ENCODE results near the gene FAM120A.

FAM120A gene

DNA sequence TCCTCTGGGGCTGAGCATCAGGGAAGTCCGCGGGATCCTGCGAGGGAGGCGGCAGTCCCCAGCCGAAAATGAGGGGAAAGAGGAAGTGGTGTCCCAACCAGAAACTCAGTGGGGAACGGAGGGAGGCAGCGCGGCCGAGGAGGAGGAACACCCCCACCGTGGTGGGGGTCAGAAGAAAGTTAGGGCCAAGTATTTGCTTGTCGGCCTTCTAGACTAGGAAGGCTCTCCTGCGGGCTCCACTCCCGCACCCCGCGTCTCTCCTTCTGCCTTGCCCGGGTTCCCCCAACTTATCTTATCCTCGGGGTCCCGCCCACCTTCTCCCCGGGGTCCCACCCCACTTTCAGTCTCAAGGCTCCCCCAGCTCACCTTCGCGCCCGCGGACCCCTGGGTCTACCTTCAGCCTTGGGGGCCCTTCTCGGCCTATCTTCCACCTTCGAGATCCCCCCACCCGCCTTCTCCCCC lies 124.3 kb downstream of the FAM120A start:
- Histone ChIP-seq H3K27me3 (ENCODE audit: insufficient read depth, low read length) (peaks cover 21% of the 10 kb centered on the region), H3K9ac (ENCODE audit: low read depth, low read length) (peak overlapping the region; percentile 66; the same call in 1 of the 2 replicates), H3K9me3 (ENCODE audit: insufficient read depth, low read depth, low read length) (peaks cover 5% of the 10 kb centered on the region), H3K36me3 (ENCODE audit: insufficient read depth, low read depth, low read length) (no peaks in the 10 kb centered on the region), H3K4me3 (ENCODE audit: low read length) (peak overlapping the region; percentile 70), H3K4me1 (ENCODE audit: insufficient read depth, low read length) (peaks cover 4% of the 10 kb centered on the region; the same call in 1 of the 2 replicates), H3K27ac (ENCODE audit: low read length) (no peak overlapping the region)

DNA sequence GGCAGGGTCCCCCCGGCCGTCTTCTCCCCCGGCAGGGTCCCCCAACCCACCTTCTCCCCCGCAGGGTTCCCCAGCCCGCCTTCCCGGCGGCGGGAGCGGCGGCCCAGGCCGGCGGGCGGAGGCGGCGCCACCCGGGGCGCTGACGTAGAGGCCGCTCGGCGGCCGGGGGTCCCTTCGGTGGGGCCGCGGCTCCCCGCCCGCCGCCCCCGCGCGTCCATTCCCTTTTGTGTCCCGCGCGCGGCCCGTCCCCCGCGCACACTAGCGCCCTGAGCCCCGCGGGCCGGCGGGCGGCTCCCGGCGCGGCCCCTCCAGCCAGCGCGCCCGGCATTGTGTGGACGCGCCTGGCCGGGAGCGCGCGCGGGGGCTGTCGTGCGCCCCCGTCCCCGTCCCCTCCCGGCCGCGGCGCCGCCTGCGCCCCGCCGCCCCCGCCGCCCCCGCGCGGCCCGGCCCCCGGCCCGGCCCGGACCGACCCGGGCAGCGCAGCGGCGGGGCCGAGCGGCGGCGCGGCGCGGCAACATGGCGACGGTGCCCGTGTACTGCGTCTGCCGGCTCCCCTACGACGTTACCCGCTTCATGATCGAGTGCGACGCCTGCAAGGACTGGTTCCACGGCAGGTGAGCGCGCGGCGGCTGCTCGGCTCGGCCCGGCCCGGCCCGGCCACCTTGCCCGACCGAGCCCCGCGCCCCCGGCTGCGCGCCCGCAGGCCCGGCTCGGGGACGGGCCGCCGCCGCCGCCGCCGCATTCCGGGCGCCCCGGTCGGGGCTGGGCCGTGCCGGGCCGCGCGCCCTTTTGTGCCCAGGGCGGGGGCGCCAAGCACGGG lies 125.0 kb downstream of the FAM120A start, which contains the start of gene PHF2:
TSS of gene PHF2 (plus strand) at position 327 of the 820 bp plus-strand sequence. CDS start at position 517, 190 bp downstream.
- H3K27ac ChIP-seq (ENCODE audit: low read length): no peak within 1 kb of the TSS
- peaks cover 21% of the 10 kb centered on the region for H3K27me3 ChIP-seq (ENCODE audit: insufficient read depth, low read length)
- peaks cover 4% of the 10 kb centered on the region; the same call in 1 of the 2 replicates for H3K4me1 ChIP-seq (ENCODE audit: insufficient read depth, low read length)
- no peaks in the 10 kb centered on the region for H3K36me3 ChIP-seq (ENCODE audit: insufficient read depth, low read depth, low read length)
- peak within 1 kb of the TSS; percentile 66; the same call in 1 of the 2 replicates for H3K9ac ChIP-seq (ENCODE audit: low read depth, low read length)
- H3K4me3 ChIP-seq (ENCODE audit: low read length): peak within 1 kb of the TSS; percentile 75
- no peaks in the 10 kb centered on the region for H3K9me3 ChIP-seq (ENCODE audit: insufficient read depth, low read depth, low read length)

DNA sequence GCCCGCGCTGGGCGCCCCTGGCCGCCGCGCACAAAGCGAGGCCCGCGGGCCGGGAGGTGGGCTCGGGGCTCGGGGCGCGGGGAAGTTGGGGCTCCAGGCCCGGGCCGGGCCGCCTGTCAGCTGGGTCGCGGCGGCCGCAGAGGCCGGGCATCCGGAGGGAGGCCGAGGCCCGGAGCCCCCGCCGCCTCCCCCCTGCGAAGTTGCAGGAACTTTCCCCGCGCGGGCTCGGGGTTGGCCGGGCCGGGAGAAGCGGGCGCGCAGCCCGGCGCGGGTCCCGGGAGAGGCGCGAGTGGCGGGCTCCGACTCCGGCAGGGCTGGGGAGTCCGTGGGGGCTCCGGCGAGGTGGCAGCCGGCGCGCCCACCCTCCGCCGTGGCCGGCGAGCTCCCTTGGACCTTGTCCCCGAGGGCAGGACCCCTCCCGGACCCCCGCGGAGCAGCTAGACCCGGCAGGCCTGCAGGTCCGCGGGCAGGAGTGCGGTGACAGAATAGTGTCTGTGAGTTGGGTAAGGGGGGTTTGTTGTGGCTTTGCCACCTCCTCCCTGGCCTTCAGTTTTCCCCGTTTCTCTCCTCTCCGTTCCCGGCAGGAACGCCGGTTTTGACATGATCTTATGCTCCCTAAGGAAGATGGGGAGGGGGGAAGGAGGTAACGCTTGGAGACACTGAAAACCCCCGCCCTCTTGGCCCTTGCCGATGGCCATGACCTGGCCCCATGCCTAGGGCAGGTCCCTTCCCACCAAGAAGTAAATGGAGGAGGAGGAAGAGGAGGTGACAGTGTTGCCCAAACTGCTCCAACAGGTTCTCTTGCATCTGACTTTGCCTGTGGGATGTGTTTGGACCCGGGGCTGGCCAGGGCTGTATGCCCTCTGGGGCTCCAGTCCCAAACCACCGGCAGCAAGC lies 125.8 kb downstream of the FAM120A start:
- H3K27ac ChIP-seq (ENCODE audit: low read length): no peak overlapping the region
- H3K9ac ChIP-seq (ENCODE audit: low read depth, low read length): peak overlapping the region; percentile 60; the same call in 1 of the 2 replicates
- H3K4me3 ChIP-seq (ENCODE audit: low read length): peak overlapping the region; percentile 75
- H3K4me1 ChIP-seq (ENCODE audit: insufficient read depth, low read length): peaks cover 8% of the 10 kb centered on the region
- H3K36me3 ChIP-seq (ENCODE audit: insufficient read depth, low read depth, low read length): no peaks in the 10 kb centered on the region
- no peaks in the 10 kb centered on the region for H3K9me3 ChIP-seq (ENCODE audit: insufficient read depth, low read depth, low read length)
- H3K27me3 ChIP-seq (ENCODE audit: insufficient read depth, low read length): peaks cover 21% of the 10 kb centered on the region

DNA sequence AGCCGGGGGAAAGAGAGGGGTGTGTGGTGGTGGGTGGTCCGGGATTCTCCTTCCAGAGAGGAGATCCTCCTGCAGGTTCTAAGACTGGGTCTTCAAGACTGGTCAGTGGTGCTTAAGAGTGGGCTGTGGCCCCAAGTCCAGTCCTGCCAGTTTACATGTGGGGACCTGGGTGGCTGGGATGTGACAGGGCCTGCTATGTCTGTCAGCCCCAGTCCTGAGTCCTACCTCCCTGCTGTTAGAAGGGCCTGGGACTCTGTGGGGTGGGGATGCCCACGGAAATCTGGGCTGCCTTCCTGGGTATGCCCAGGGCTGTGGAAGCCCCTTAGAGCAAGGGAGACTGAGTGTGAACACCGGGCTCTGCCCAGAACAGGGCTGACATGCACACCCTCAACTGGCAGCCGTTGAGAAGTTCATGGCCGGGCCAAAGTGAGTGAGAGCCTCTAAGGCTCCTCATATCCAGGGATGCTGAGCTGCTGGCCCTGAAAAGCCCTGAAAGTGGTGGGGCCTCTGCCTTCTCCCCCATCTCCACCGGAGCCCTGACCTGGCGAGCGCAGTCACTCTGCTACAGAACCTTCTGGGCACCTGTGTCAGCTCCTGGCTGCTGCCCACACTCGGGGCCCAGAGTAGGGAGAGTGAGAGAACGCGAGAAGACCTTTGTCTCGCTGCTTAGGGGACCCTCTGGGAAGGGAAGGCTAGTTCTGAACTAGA lies 126.6 kb downstream of the FAM120A start:
- H3K27ac ChIP-seq (ENCODE audit: low read length): no peak overlapping the region
- no peaks in the 10 kb centered on the region for H3K9me3 ChIP-seq (ENCODE audit: insufficient read depth, low read depth, low read length)
- H3K9ac ChIP-seq (ENCODE audit: low read depth, low read length): no peak overlapping the region
- peaks cover 21% of the 10 kb centered on the region for H3K27me3 ChIP-seq (ENCODE audit: insufficient read depth, low read length)
- H3K36me3 ChIP-seq (ENCODE audit: insufficient read depth, low read depth, low read length): no peaks in the 10 kb centered on the region
- H3K4me3 ChIP-seq (ENCODE audit: low read length): peak overlapping the region; percentile 75
- peaks cover 9% of the 10 kb centered on the region for H3K4me1 ChIP-seq (ENCODE audit: insufficient read depth, low read length)

DNA sequence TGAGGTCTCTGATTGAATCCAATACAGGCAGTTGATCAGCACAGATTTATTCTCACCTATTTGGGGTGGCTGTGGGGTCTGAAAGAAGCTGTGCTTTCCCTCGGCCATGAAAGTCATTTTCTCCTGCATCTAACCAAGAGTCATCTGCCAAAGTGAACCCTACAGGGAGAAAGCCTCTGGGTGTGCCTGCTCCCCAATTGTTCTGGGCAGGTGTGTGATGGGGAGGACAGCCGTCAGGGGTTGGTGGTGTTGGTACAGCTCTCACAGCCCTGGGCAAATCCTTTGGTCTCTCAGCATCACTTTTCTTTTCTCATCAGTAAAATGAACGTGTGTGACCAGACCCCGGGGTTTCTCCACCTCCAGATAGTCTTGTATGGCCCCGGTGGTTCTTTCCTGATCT lies 127.4 kb downstream of the FAM120A start:
- H3K9ac ChIP-seq (ENCODE audit: low read depth, low read length): no peak overlapping the region
- no peaks in the 10 kb centered on the region for H3K36me3 ChIP-seq (ENCODE audit: insufficient read depth, low read depth, low read length)
- H3K4me3 ChIP-seq (ENCODE audit: low read length): no peak overlapping the region
- H3K27me3 ChIP-seq (ENCODE audit: insufficient read depth, low read length): peaks cover 21% of the 10 kb centered on the region
- H3K4me1 ChIP-seq (ENCODE audit: insufficient read depth, low read length): peaks cover 9% of the 10 kb centered on the region
- no peaks in the 10 kb centered on the region for H3K9me3 ChIP-seq (ENCODE audit: insufficient read depth, low read depth, low read length)
- no peak overlapping the region for H3K27ac ChIP-seq (ENCODE audit: low read length)

DNA sequence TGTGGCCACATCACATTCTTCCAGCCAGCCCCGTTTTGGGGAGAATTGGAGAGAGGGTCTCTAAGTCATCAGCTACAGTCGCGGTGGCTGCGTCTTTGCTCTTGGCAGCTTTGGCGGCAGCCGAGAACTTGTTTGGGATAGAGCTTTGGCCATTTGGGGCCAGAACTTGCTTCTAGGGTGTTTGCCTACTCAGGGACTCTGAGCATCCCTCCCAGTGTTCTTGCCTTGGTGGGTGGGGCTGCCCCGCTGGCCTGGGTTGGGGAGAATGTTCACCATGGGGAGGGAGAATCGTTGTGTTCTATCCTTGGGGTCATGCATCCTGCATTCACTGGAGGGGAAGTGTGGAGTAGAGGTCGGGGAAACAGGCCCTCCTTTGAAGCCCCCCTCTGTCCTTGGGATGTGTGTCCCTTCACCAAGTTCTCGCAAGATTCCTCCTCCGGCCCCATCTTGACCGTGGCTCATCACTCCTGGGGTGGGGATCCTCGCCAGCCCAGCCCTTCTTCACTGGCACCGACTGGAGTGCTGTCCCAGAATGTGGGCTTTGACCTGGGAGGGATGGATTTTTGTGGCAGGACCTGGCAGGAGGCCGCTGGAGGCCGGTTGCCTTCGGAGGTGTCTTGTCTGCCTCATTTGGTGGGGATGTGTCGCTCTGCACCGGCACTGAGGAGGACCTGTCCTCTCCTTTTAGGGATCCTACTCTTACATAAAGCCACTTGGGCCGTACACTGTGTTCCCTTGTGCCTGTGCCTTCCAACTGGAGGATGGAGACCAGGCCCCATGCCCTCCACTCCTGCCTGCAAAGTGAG lies 128.4 kb downstream of the FAM120A start:
- no peaks in the 10 kb centered on the region for H3K9me3 ChIP-seq (ENCODE audit: insufficient read depth, low read depth, low read length)
- H3K27ac ChIP-seq (ENCODE audit: low read length): no peak overlapping the region
- no peaks in the 10 kb centered on the region for H3K36me3 ChIP-seq (ENCODE audit: insufficient read depth, low read depth, low read length)
- H3K27me3 ChIP-seq (ENCODE audit: insufficient read depth, low read length): peaks cover 20% of the 10 kb centered on the region
- peaks cover 7% of the 10 kb centered on the region for H3K4me1 ChIP-seq (ENCODE audit: insufficient read depth, low read length)
- H3K4me3 ChIP-seq (ENCODE audit: low read length): no peak overlapping the region
- H3K9ac ChIP-seq (ENCODE audit: low read depth, low read length): no peak overlapping the region

DNA sequence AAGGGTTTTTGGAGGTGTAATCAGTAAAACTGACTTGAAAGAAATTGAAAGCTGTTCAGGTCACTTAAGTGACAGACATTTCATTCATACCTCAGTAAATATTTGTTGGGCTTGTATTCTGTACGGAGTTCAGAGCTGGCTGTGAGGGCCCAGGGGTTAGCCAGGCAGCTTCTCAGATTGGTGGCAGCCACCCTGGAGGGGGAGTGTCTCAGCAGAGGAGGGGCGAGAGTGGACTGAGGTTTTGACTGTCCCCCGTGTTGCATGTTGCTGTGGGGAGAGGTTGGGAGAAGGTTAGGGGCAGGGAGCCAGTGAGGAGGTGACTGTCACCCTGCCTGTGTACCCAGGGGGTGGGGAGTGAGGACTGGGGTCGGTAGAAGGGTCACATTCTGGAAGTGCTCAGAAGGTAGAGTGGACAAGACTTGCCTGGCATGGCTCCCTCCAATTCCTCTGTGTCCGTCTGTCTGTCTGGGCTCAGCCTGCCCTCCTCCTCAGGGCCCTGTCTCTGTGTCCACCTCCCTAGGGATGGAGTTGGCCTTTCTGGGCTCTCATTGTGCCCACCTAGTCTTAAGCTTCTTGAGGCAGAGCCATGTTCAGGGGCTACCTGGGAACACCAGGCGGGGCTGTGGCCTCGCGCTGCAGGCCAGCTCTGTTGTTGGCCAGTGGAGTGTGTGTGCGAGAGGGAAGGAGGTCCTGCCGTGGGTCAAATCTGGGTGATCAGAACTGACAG lies 129.3 kb downstream of the FAM120A start:
- no peak overlapping the region for H3K9ac ChIP-seq (ENCODE audit: low read depth, low read length)
- H3K27ac ChIP-seq (ENCODE audit: low read length): no peak overlapping the region
- peaks cover 13% of the 10 kb centered on the region for H3K27me3 ChIP-seq (ENCODE audit: insufficient read depth, low read length)
- no peak overlapping the region for H3K4me3 ChIP-seq (ENCODE audit: low read length)
- H3K36me3 ChIP-seq (ENCODE audit: insufficient read depth, low read depth, low read length): no peaks in the 10 kb centered on the region
- no peaks in the 10 kb centered on the region for H3K9me3 ChIP-seq (ENCODE audit: insufficient read depth, low read depth, low read length)
- peaks cover 6% of the 10 kb centered on the region for H3K4me1 ChIP-seq (ENCODE audit: insufficient read depth, low read length)

DNA sequence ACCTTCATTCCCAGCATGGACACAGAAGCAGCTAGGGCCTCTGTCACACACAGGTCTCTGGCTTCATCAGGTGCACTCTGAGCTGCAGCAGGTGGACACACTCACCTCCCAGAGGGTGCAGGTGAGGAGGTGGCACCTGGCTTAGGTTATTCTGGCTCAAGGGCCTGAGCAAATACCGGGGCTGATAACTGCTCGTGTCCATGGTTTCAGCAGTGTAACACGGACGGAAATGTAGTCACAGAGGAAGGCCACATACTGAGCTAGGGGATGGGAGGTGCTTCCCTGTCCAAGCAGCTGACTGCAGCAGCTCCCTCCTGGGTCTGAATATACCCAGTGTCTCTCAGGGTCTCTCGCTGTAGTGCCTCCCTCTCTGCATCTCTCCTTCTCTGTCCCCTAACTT lies 130.6 kb downstream of the FAM120A start:
- peaks cover 6% of the 10 kb centered on the region for H3K4me1 ChIP-seq (ENCODE audit: insufficient read depth, low read length)
- H3K9ac ChIP-seq (ENCODE audit: low read depth, low read length): no peak overlapping the region
- no peaks in the 10 kb centered on the region for H3K36me3 ChIP-seq (ENCODE audit: insufficient read depth, low read depth, low read length)
- H3K27me3 ChIP-seq (ENCODE audit: insufficient read depth, low read length): peaks cover 13% of the 10 kb centered on the region
- no peaks in the 10 kb centered on the region for H3K9me3 ChIP-seq (ENCODE audit: insufficient read depth, low read depth, low read length)
- no peak overlapping the region for H3K4me3 ChIP-seq (ENCODE audit: low read length)
- no peak overlapping the region for H3K27ac ChIP-seq (ENCODE audit: low read length)

DNA sequence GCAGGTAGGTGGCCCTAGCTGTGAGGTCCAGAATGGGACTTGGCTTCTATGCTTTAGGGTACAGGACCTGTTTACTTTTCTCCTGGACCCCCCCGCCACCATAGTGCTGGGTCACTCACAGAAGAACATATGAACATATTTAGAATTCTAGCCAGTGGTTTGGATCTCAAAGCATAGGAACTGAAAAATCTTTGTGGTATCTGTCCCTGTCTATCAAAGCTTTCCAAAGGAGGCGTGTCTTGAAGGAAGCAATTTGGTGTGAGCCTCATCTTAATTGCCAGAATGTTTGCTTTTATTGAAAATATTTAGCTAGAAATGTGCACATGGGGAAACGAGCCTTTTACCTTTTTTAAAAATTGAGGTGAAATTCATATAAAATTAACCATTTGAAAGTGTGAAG lies 131.1 kb downstream of the FAM120A start:
- Histone ChIP-seq H3K9me3 (ENCODE audit: insufficient read depth, low read depth, low read length) (no peaks in the 10 kb centered on the region), H3K27me3 (ENCODE audit: insufficient read depth, low read length) (peaks cover 10% of the 10 kb centered on the region), H3K4me3 (ENCODE audit: low read length) (no peak overlapping the region), H3K27ac (ENCODE audit: low read length) (no peak overlapping the region), H3K36me3 (ENCODE audit: insufficient read depth, low read depth, low read length) (no peaks in the 10 kb centered on the region), H3K9ac (ENCODE audit: low read depth, low read length) (no peak overlapping the region), H3K4me1 (ENCODE audit: insufficient read depth, low read length) (peaks cover 6% of the 10 kb centered on the region)

DNA sequence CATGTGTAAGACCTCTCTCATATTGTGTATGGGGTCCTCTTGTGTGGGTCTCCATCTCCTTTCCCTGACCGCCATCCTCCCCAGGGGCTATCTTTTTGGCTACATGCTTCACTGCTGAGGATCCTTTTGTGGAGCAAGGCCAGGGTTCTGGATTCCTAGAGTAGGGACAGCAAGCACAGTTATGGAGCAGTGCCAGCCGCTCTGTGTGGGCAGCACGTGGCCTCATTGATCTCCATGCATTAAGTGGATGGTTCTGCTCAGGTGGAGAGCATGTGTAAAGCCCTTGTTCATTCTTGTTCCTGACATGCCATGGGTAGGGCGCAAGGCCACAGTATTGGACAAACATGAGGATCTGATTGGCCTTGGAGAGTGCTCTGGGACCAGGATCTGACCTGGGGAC lies 133.8 kb downstream of the FAM120A start:
- Histone ChIP-seq H3K9me3 (ENCODE audit: insufficient read depth, low read depth, low read length) (no peaks in the 10 kb centered on the region), H3K4me3 (ENCODE audit: low read length) (no peak overlapping the region), H3K4me1 (ENCODE audit: insufficient read depth, low read length) (peaks cover 9% of the 10 kb centered on the region), H3K27me3 (ENCODE audit: insufficient read depth, low read length) (no peaks in the 10 kb centered on the region), H3K36me3 (ENCODE audit: insufficient read depth, low read depth, low read length) (no peaks in the 10 kb centered on the region), H3K27ac (ENCODE audit: low read length) (no peak overlapping the region), H3K9ac (ENCODE audit: low read depth, low read length) (no peak overlapping the region)
